Measurements from ENCODE around the gene OR2T34. TPM values are rescaled to one million over a fixed set of nuclear protein-coding genes. Genes with fewer than 3 reads are reported as not detected.
"Not testable (repeated sequence)": the region's sequence is repeated elsewhere in the genome, so short reads cannot be mapped to it uniquely, and the experiment has no call there.

OR2T34 gene
- total RNA-seq, 2 donors from 2014 or later = not detected

- H3K27ac Mint-ChIP-seq = no peak overlapping the region
Measured at GRCh38 chr1:248576260-248576980, 1.9 kb upstream of the OR2T34 start.

GRCh38 chr1:248573856-248574255, 701 bp downstream of the OR2T34 start:
- not testable (repeated sequence) for H3K9me3 Mint-ChIP-seq; H3K4me1 Mint-ChIP-seq; H3K27me3 Mint-ChIP-seq; H3K36me3 Mint-ChIP-seq (ENCODE audit: low read depth); H3K4me3 Mint-ChIP-seq; ATAC-seq (replicated peaks); H3K27ac Mint-ChIP-seq

More at GRCh38 chr1:248576260-248576980, 1.9 kb upstream of the OR2T34 start:
- no peaks in the 10 kb centered on the region for H3K9me3 Mint-ChIP-seq
- H3K36me3 Mint-ChIP-seq (ENCODE audit: low read depth) = no peaks in the 10 kb centered on the region
- H3K27me3 Mint-ChIP-seq = no peaks in the 10 kb centered on the region
- no peak for ATAC-seq (replicated peaks)
- H3K4me3 Mint-ChIP-seq = no peak overlapping the region
- H3K4me1 Mint-ChIP-seq = no peaks in the 10 kb centered on the region

- H3K27me3 Mint-ChIP-seq; H3K4me1 Mint-ChIP-seq; H3K27ac Mint-ChIP-seq; ATAC-seq (replicated peaks); H3K4me3 Mint-ChIP-seq; H3K9me3 Mint-ChIP-seq; H3K36me3 Mint-ChIP-seq (ENCODE audit: low read depth): not testable (repeated sequence)
Measured at GRCh38 chr1:248572049-248572448, 2.5 kb downstream of the OR2T34 start.

GRCh38 chr1:248570811-248571210, 3.7 kb downstream of the OR2T34 start:
- not testable (repeated sequence) for H3K27me3 Mint-ChIP-seq; H3K27ac Mint-ChIP-seq; H3K4me3 Mint-ChIP-seq; ATAC-seq (replicated peaks); H3K36me3 Mint-ChIP-seq (ENCODE audit: low read depth); H3K9me3 Mint-ChIP-seq; H3K4me1 Mint-ChIP-seq

DNA sequence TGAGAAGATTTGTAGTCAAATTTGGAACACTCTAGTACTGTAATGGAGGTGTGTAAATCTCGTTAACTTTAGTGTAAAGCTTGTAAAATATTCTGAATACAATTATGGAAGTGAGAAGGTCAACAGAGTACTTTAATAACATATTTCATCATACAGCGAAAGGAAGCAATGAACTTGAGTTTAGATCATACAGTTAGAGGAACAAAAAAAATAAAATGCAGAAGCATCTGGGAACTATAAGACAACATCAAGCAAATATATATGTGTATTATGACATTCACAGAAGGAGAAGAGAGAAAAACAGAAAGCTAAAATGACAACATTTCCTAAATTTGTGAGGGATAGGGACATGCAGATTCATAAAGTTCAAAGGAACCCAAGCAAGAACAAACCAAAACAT, 5.5 kb downstream of the OR2T34 start:
- ATAC-seq (replicated peaks); H3K4me1 Mint-ChIP-seq; H3K9me3 Mint-ChIP-seq; H3K36me3 Mint-ChIP-seq (ENCODE audit: low read depth); H3K4me3 Mint-ChIP-seq; H3K27ac Mint-ChIP-seq; H3K27me3 Mint-ChIP-seq: not testable (repeated sequence)

GRCh38 chr1:248565530-248566373, 8.8 kb downstream of the OR2T34 start:
- H3K36me3 Mint-ChIP-seq (ENCODE audit: low read depth); H3K4me1 Mint-ChIP-seq; H3K9me3 Mint-ChIP-seq; H3K27me3 Mint-ChIP-seq: not testable (repeated sequence)
- Mint-ChIP-seq H3K4me3 (peak overlapping the region; percentile 80), H3K27ac (peak overlapping the region; percentile 66)
- ATAC-seq (replicated peaks) = peak; percentile 93

DNA sequence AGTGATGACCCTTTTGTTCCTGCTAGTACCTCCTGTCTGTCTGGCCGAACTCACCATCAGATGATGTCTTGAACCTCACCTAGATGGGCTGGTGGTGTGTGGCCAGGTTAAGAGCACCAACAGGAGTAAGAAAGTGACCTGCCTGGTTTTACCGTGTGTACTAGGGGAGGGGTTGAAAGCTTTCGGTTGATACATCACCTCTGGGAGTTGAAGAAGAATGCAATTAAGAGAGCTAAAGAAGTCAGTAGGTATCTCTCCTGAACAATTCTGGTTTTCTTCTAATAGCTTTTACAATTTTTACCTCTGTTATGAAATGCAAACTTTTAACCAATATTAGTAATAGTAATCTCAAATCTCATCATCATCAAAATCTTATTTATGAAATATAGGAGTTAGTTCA, 11.9 kb downstream of the OR2T34 start, which contains the start of gene OR2T29:
TSS of gene OR2T29 (minus strand) at position 101 of the 400 bp plus-strand sequence. CDS start 3,281 bp downstream, outside the sequence.
- not testable (repeated sequence) for H3K27me3 Mint-ChIP-seq; H3K36me3 Mint-ChIP-seq (ENCODE audit: low read depth); ATAC-seq (replicated peaks); H3K4me1 Mint-ChIP-seq; H3K27ac Mint-ChIP-seq; H3K4me3 Mint-ChIP-seq; H3K9me3 Mint-ChIP-seq

DNA sequence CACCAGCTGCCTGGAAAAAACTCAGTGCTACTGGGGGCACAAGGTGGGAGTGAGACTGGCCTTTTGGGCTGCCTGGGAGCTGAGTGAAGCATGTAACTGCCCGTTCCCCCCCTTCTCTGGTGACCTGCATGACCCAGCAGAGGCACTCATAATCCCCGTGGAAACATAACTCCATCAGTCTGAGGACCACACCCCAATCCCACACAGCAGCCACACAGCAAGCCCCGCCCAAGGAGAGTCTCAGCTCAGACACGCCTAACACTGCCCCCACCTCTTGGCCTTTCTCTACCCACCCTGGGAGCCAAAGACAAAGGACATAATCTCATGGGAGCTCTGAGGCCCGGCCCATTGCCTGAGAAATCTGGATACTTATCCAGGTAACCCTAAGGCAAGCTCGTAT, 23.5 kb downstream of the OR2T34 start:
- H3K9me3 Mint-ChIP-seq; H3K27ac Mint-ChIP-seq; H3K27me3 Mint-ChIP-seq; H3K36me3 Mint-ChIP-seq (ENCODE audit: low read depth); H3K4me3 Mint-ChIP-seq; H3K4me1 Mint-ChIP-seq; ATAC-seq (replicated peaks): not testable (repeated sequence)

GRCh38 chr1:248547383-248547782, 27.2 kb downstream of the OR2T34 start:
- H3K9me3 Mint-ChIP-seq; H3K27me3 Mint-ChIP-seq; H3K27ac Mint-ChIP-seq; H3K4me1 Mint-ChIP-seq; ATAC-seq (replicated peaks); H3K4me3 Mint-ChIP-seq; H3K36me3 Mint-ChIP-seq (ENCODE audit: low read depth): not testable (repeated sequence)

- H3K27me3 Mint-ChIP-seq; H3K4me1 Mint-ChIP-seq; H3K27ac Mint-ChIP-seq; H3K4me3 Mint-ChIP-seq; H3K36me3 Mint-ChIP-seq (ENCODE audit: low read depth); H3K9me3 Mint-ChIP-seq: not testable (repeated sequence)
- peak; percentile 60 for ATAC-seq (replicated peaks)
Measured at GRCh38 chr1:248537449-248537848, 37.1 kb downstream of the OR2T34 start.

Other genes with a start within 250 kb of the OR2T34 start
- gene OR14C36, start 226.0 kb downstream of the OR2T34 start, total RNA-seq = not detected
- gene OR2T4, start 213.1 kb downstream of the OR2T34 start, total RNA-seq = not detected
- not detected for gene OR2T6, start 199.0 kb downstream of the OR2T34 start, total RNA-seq
- not detected for gene OR2T1, start 171.7 kb downstream of the OR2T34 start, total RNA-seq
- gene OR2T2, start 129.1 kb downstream of the OR2T34 start, total RNA-seq = not detected
- not detected for gene OR2T3, start 101.4 kb downstream of the OR2T34 start, total RNA-seq
- not detected for gene OR2T5, start 86.2 kb downstream of the OR2T34 start, total RNA-seq
- gene OR2G6, start 66.7 kb downstream of the OR2T34 start, total RNA-seq = not detected
- gene OR2T29, start 12.0 kb downstream of the OR2T34 start, total RNA-seq = not detected
- not detected for gene OR2T10, start 22.9 kb upstream of the OR2T34 start, total RNA-seq
- not detected for gene OR2T11, start 60.3 kb upstream of the OR2T34 start, total RNA-seq
- not detected for gene OR2T35, start 70.5 kb upstream of the OR2T34 start, total RNA-seq
- gene OR2T27, start 80.8 kb upstream of the OR2T34 start, total RNA-seq = not detected
- not detected for gene OR14I1, start 128.0 kb upstream of the OR2T34 start, total RNA-seq
- gene LYPD8, start 181.0 kb upstream of the OR2T34 start, total RNA-seq = not detected

All from activated T-helper 17 cell treated with anti-CD3 and anti-CD28 coated beads, Interleukin-2, amount 50 U/mL, for 72 hours (primary cell).